Measurements from ENCODE around the gene FAM120A.
A peak's percentile ranks its signal among the peaks of the same experiment; 100 is the strongest.
"Not testable (repeated sequence)": the region's sequence is repeated elsewhere in the genome, so short reads cannot be mapped to it uniquely, and the experiment has no call there.

Gene FAM120A

GRCh38 chr9:93505541-93506132 is 54.2 kb downstream of the FAM120A start:
- H3K27ac Mint-ChIP-seq = no peak overlapping the region
- ATAC-seq = no peak
- no peaks in the 10 kb centered on the region for H3K9me3 Mint-ChIP-seq
- no peak overlapping the region for H3K4me3 Mint-ChIP-seq
- no peak for DNase-seq (ENCODE audit: low spot score in 2 of 2)
- H3K4me1 Mint-ChIP-seq = peaks cover 74% of the 10 kb centered on the region
- peaks cover 73% of the 10 kb centered on the region for H3K36me3 Mint-ChIP-seq

- H3K27ac Mint-ChIP-seq = peak overlapping the region; percentile 4
- no peak for DNase-seq (ENCODE audit: low spot score in 2 of 2)
- H3K4me1 Mint-ChIP-seq = peaks cover 72% of the 10 kb centered on the region
- no peak overlapping the region for H3K4me3 Mint-ChIP-seq
- peak; percentile 72 for ATAC-seq
- no peaks in the 10 kb centered on the region for H3K9me3 Mint-ChIP-seq
- peaks cover 75% of the 10 kb centered on the region for H3K36me3 Mint-ChIP-seq
Measured at GRCh38 chr9:93507768-93508167, 56.3 kb downstream of the FAM120A start.

GRCh38 chr9:93508207-93508606 is 56.7 kb downstream of the FAM120A start:
- H3K36me3 Mint-ChIP-seq = peaks cover 74% of the 10 kb centered on the region
- no peak for DNase-seq (ENCODE audit: low spot score in 2 of 2)
- H3K9me3 Mint-ChIP-seq = no peaks in the 10 kb centered on the region
- H3K4me3 Mint-ChIP-seq = no peak overlapping the region
- no peak for ATAC-seq
- H3K4me1 Mint-ChIP-seq = peaks cover 71% of the 10 kb centered on the region
- H3K27ac Mint-ChIP-seq = peak overlapping the region; percentile 55

GRCh38 chr9:93509084-93509483 is 57.6 kb downstream of the FAM120A start:
- peak overlapping the region; percentile 55 for H3K27ac Mint-ChIP-seq

GRCh38 chr9:93510041-93510440 is 58.6 kb downstream of the FAM120A start:
- H3K27ac Mint-ChIP-seq = peak overlapping the region; percentile 40
- DNase-seq (ENCODE audit: low spot score in 2 of 2) (no peak), ATAC-seq (no peak)
- H3K4me1 Mint-ChIP-seq = peaks cover 62% of the 10 kb centered on the region
- H3K4me3 Mint-ChIP-seq = no peak overlapping the region
- H3K9me3 Mint-ChIP-seq = no peaks in the 10 kb centered on the region
- H3K36me3 Mint-ChIP-seq = peaks cover 64% of the 10 kb centered on the region

More at GRCh38 chr9:93509084-93509483, 57.6 kb downstream of the FAM120A start:
- Mint-ChIP-seq H3K4me1 (peaks cover 71% of the 10 kb centered on the region), H3K36me3 (peaks cover 74% of the 10 kb centered on the region), H3K4me3 (no peak overlapping the region), H3K9me3 (no peaks in the 10 kb centered on the region)
- no peak for DNase-seq (ENCODE audit: low spot score in 2 of 2)
- ATAC-seq = no peak

GRCh38 chr9:93511228-93511627 is 59.7 kb downstream of the FAM120A start:
- H3K9me3 Mint-ChIP-seq; H3K4me3 Mint-ChIP-seq; ATAC-seq; DNase-seq (ENCODE audit: low spot score in 2 of 2): not testable (repeated sequence)
- Mint-ChIP-seq H3K4me1 (peaks cover 52% of the 10 kb centered on the region), H3K36me3 (peaks cover 56% of the 10 kb centered on the region), H3K27ac (peak overlapping the region; percentile 87)

GRCh38 chr9:93512170-93512812 is 60.8 kb downstream of the FAM120A start:
- not testable (repeated sequence) for ATAC-seq

GRCh38 chr9:93513606-93514005 is 62.1 kb downstream of the FAM120A start:
- Mint-ChIP-seq H3K27ac (peak overlapping the region; percentile 60), H3K4me1 (peaks cover 47% of the 10 kb centered on the region), H3K9me3 (no peaks in the 10 kb centered on the region), H3K36me3 (peaks cover 67% of the 10 kb centered on the region), H3K4me3 (no peak overlapping the region)
- DNase-seq (ENCODE audit: low spot score in 2 of 2) = no peak
- no peak for ATAC-seq

More at GRCh38 chr9:93512170-93512812, 60.8 kb downstream of the FAM120A start:
- not testable (repeated sequence) for H3K4me3 Mint-ChIP-seq; DNase-seq (ENCODE audit: low spot score in 2 of 2); H3K9me3 Mint-ChIP-seq
- Mint-ChIP-seq H3K27ac (peak overlapping the region; percentile 87), H3K4me1 (peaks cover 47% of the 10 kb centered on the region), H3K36me3 (peaks cover 56% of the 10 kb centered on the region)

- DNase-seq (ENCODE audit: low spot score in 2 of 2) (no peak), ATAC-seq (no peak)
- H3K4me1 Mint-ChIP-seq = peaks cover 24% of the 10 kb centered on the region
- H3K9me3 Mint-ChIP-seq = no peaks in the 10 kb centered on the region
- peak overlapping the region; percentile 69 for H3K27ac Mint-ChIP-seq
- H3K36me3 Mint-ChIP-seq = peaks cover 72% of the 10 kb centered on the region
- H3K4me3 Mint-ChIP-seq = no peak overlapping the region
Measured at GRCh38 chr9:93517331-93517730, 65.8 kb downstream of the FAM120A start.

- Mint-ChIP-seq H3K9me3 (no peaks in the 10 kb centered on the region), H3K36me3 (peaks cover 91% of the 10 kb centered on the region), H3K27ac (no peak overlapping the region), H3K4me1 (peaks cover 22% of the 10 kb centered on the region), H3K4me3 (no peak overlapping the region)
- no peak for DNase-seq (ENCODE audit: low spot score in 2 of 2)
- no peak for ATAC-seq
Measured at GRCh38 chr9:93520523-93520922, 69.0 kb downstream of the FAM120A start.

GRCh38 chr9:93522736-93523135 is 71.3 kb downstream of the FAM120A start:
- peaks cover 95% of the 10 kb centered on the region for H3K36me3 Mint-ChIP-seq
- H3K27ac Mint-ChIP-seq = peak overlapping the region; percentile 56
- DNase-seq (ENCODE audit: low spot score in 2 of 2) = no peak
- no peak overlapping the region for H3K4me3 Mint-ChIP-seq
- H3K4me1 Mint-ChIP-seq = peaks cover 22% of the 10 kb centered on the region
- no peak for ATAC-seq
- H3K9me3 Mint-ChIP-seq = no peaks in the 10 kb centered on the region

GRCh38 chr9:93523518-93524144 is 72.1 kb downstream of the FAM120A start:
- DNase-seq (ENCODE audit: low spot score in 2 of 2) = no peak
- Mint-ChIP-seq H3K27ac (peak overlapping the region; percentile 56), H3K4me3 (no peak overlapping the region), H3K4me1 (peaks cover 14% of the 10 kb centered on the region), H3K9me3 (no peaks in the 10 kb centered on the region), H3K36me3 (peaks cover 95% of the 10 kb centered on the region)
- ATAC-seq = no peak

- no peak for DNase-seq (ENCODE audit: low spot score in 2 of 2)
- H3K9me3 Mint-ChIP-seq = no peaks in the 10 kb centered on the region
- H3K4me3 Mint-ChIP-seq = no peak overlapping the region
- H3K36me3 Mint-ChIP-seq = peaks cover 96% of the 10 kb centered on the region
- ATAC-seq = no peak
- peaks cover 14% of the 10 kb centered on the region for H3K4me1 Mint-ChIP-seq
- peak overlapping the region; percentile 33 for H3K27ac Mint-ChIP-seq
Measured at GRCh38 chr9:93525476-93525875, 74.0 kb downstream of the FAM120A start.

GRCh38 chr9:93531374-93531773 is 79.9 kb downstream of the FAM120A start:
- ATAC-seq (no peak), DNase-seq (ENCODE audit: low spot score in 2 of 2) (no peak)
- peaks cover 24% of the 10 kb centered on the region for H3K4me1 Mint-ChIP-seq
- no peaks in the 10 kb centered on the region for H3K9me3 Mint-ChIP-seq
- H3K36me3 Mint-ChIP-seq = peaks cover 100% of the 10 kb centered on the region
- no peak overlapping the region for H3K27ac Mint-ChIP-seq
- no peak overlapping the region for H3K4me3 Mint-ChIP-seq

- ATAC-seq (no peak), DNase-seq (ENCODE audit: low spot score in 2 of 2) (no peak)
- no peak overlapping the region for H3K27ac Mint-ChIP-seq
- H3K9me3 Mint-ChIP-seq = no peaks in the 10 kb centered on the region
- H3K4me3 Mint-ChIP-seq = no peak overlapping the region
- peaks cover 20% of the 10 kb centered on the region for H3K4me1 Mint-ChIP-seq
- H3K36me3 Mint-ChIP-seq = peaks cover 100% of the 10 kb centered on the region
Measured at GRCh38 chr9:93532141-93532540, 80.7 kb downstream of the FAM120A start.

GRCh38 chr9:93533863-93534262 is 82.4 kb downstream of the FAM120A start:
- peaks cover 93% of the 10 kb centered on the region for H3K36me3 Mint-ChIP-seq
- ATAC-seq (no peak), DNase-seq (ENCODE audit: low spot score in 2 of 2) (peak in 1 of 2 donors; percentile 35)
- H3K4me1 Mint-ChIP-seq = peaks cover 20% of the 10 kb centered on the region
- no peak overlapping the region for H3K4me3 Mint-ChIP-seq
- no peaks in the 10 kb centered on the region for H3K9me3 Mint-ChIP-seq
- H3K27ac Mint-ChIP-seq = peak overlapping the region; percentile 67

All from stimulated activated effector memory CD8-positive, alpha-beta T cell treated with anti-CD3 and anti-CD28 coated beads, Interleukin-12 subunit alpha, Interleukin-12 subunit beta, amount 100 ng/mL, for 72 hours (primary cell).